ENCODE data around the gene CCDC24. TPM values are rescaled to one million over a fixed set of nuclear protein-coding genes. Genes with fewer than 3 reads are reported as not detected.

Gene CCDC24
- total RNA-seq, 1 donor from 2014 or later: 12.4 TPM

GRCh38 chr1:43998000-43998378 is 6.6 kb downstream of the CCDC24 start:
- Mint-ChIP-seq H3K27ac (no peak overlapping the region), H3K4me3 (no peak overlapping the region), H3K36me3 (peaks cover 6% of the 10 kb centered on the region), H3K27me3 (ENCODE audit: low read depth) (no peaks in the 10 kb centered on the region), H3K9me3 (no peaks in the 10 kb centered on the region), H3K4me1 (no peaks in the 10 kb centered on the region)
- no peak for DNase-seq (ENCODE audit: low spot score in 2 of 2, unreplicated experiment in 2 of 2)
- no peak for TF ChIP-seq CTCF (IDR thresholded peaks at IDR 0.05; ENCODE audit: unreplicated experiment)

GRCh38 chr1:43999455-43999854 is 8.1 kb downstream of the CCDC24 start:
- Mint-ChIP-seq H3K36me3 (peaks cover 6% of the 10 kb centered on the region), H3K4me3 (no peak overlapping the region), H3K27ac (no peak overlapping the region), H3K4me1 (no peaks in the 10 kb centered on the region), H3K27me3 (ENCODE audit: low read depth) (no peaks in the 10 kb centered on the region), H3K9me3 (no peaks in the 10 kb centered on the region)
- DNase-seq (ENCODE audit: low spot score in 2 of 2, unreplicated experiment in 2 of 2): no peak
- no peak for TF ChIP-seq CTCF (IDR thresholded peaks at IDR 0.05; ENCODE audit: unreplicated experiment)

- H3K4me3 Mint-ChIP-seq: no peak overlapping the region
- DNase-seq (ENCODE audit: low spot score in 2 of 2, unreplicated experiment in 2 of 2): no peak
- H3K36me3 Mint-ChIP-seq: peaks cover 6% of the 10 kb centered on the region
- no peaks in the 10 kb centered on the region for H3K9me3 Mint-ChIP-seq
- no peak overlapping the region for H3K27ac Mint-ChIP-seq
- H3K4me1 Mint-ChIP-seq: no peaks in the 10 kb centered on the region
- no peak for TF ChIP-seq CTCF (IDR thresholded peaks at IDR 0.05; ENCODE audit: unreplicated experiment)
- H3K27me3 Mint-ChIP-seq (ENCODE audit: low read depth): no peaks in the 10 kb centered on the region
Observed at GRCh38 chr1:44000122-44000665, 8.8 kb downstream of the CCDC24 start.

- Mint-ChIP-seq H3K27me3 (ENCODE audit: low read depth) (no peaks in the 10 kb centered on the region), H3K36me3 (peaks cover 6% of the 10 kb centered on the region), H3K4me1 (no peaks in the 10 kb centered on the region), H3K27ac (no peak overlapping the region), H3K9me3 (no peaks in the 10 kb centered on the region), H3K4me3 (no peak overlapping the region)
- DNase-seq (ENCODE audit: low spot score in 2 of 2, unreplicated experiment in 2 of 2): no peak
- no peak for TF ChIP-seq CTCF (IDR thresholded peaks at IDR 0.05; ENCODE audit: unreplicated experiment)
Observed at GRCh38 chr1:44002165-44002564, 10.8 kb downstream of the CCDC24 start.

GRCh38 chr1:44002606-44003157 is 11.3 kb downstream of the CCDC24 start:
- no peaks in the 10 kb centered on the region for H3K4me1 Mint-ChIP-seq
- no peak overlapping the region for H3K4me3 Mint-ChIP-seq
- DNase-seq (ENCODE audit: low spot score in 2 of 2, unreplicated experiment in 2 of 2): no peak
- peaks cover 6% of the 10 kb centered on the region for H3K36me3 Mint-ChIP-seq
- no peak overlapping the region for H3K27ac Mint-ChIP-seq
- peak; percentile 57 for TF ChIP-seq CTCF (IDR thresholded peaks at IDR 0.05; ENCODE audit: unreplicated experiment)
- H3K27me3 Mint-ChIP-seq (ENCODE audit: low read depth): no peaks in the 10 kb centered on the region
- no peaks in the 10 kb centered on the region for H3K9me3 Mint-ChIP-seq

GRCh38 chr1:44008259-44008658 is 16.9 kb downstream of the CCDC24 start:
- Mint-ChIP-seq H3K27me3 (ENCODE audit: low read depth) (no peaks in the 10 kb centered on the region), H3K4me3 (no peak overlapping the region), H3K9me3 (no peaks in the 10 kb centered on the region), H3K36me3 (peaks cover 9% of the 10 kb centered on the region), H3K4me1 (peaks cover 7% of the 10 kb centered on the region), H3K27ac (no peak overlapping the region)
- DNase-seq (ENCODE audit: low spot score in 2 of 2, unreplicated experiment in 2 of 2): no peak
- TF ChIP-seq CTCF (IDR thresholded peaks at IDR 0.05; ENCODE audit: unreplicated experiment): no peak
